ENCODE measurements around the gene FMR1NB.

Gene FMR1NB

GRCh38 chrX:148035380-148035779 lies 54.2 kb downstream of the FMR1NB start:
- no peak overlapping the region for H3K4me3 ChIP-seq (ENCODE audit: low read depth, low read length)

DNA sequence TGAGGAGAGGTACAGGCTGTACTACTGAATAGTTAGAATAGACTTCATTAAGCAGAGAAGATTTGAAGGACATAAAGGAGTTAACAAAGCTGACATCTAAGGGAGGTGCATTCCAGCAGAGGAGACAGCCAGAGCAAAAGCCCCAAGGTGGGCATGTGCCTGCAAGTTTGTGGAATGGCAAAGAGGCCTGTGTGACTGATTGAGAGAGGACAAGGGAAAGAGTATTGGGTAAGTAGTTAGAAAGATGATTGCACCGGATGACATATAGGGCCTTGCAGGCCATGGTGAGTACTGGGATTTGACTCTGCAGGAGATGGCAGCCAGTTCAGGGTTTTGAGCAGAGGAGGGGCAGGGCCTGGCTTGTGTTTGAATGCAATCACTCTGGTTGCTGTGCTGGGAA lies 55.9 kb downstream of the FMR1NB start:
- no peak overlapping the region for H3K4me3 ChIP-seq (ENCODE audit: low read depth, low read length)
- no peak for TF ChIP-seq CTCF (IDR thresholded peaks at IDR 0.05; ENCODE audit: low read depth, low read length)

More at GRCh38 chrX:148035380-148035779, 54.2 kb downstream of the FMR1NB start:
- TF ChIP-seq CTCF (IDR thresholded peaks at IDR 0.05; ENCODE audit: low read depth, low read length): no peak

DNA sequence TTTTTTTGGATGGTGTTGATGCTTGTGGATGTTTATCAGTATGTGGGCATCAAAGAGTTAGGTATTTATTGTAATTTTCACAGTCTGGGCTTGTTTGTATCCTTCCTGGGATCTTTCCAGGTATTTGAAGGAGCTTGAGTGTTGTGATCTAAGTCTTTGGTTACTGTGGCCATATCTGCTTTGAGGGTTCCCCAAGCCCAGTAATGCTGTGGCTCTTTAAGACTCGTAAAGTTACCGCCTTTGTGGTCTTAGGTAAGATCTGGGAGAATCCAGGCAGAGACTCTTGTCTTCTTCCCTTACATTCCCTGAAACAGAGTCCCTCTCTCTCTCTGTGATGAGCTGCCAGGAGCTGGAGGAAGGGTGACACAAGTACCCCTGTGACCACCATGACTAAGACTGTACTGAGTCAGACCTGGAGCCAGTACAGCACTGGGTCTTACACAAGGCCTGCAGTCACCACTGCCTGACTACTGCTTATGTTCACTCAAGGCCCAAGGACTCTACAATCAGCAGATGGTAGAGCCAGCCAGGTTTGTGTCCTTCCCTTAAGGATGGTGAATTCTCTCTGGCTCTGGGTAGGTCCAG lies 62.2 kb downstream of the FMR1NB start:
- TF ChIP-seq CTCF (IDR thresholded peaks at IDR 0.05; ENCODE audit: low read depth, low read length): no peak
- no peak overlapping the region for H3K4me3 ChIP-seq (ENCODE audit: low read depth, low read length)

DNA sequence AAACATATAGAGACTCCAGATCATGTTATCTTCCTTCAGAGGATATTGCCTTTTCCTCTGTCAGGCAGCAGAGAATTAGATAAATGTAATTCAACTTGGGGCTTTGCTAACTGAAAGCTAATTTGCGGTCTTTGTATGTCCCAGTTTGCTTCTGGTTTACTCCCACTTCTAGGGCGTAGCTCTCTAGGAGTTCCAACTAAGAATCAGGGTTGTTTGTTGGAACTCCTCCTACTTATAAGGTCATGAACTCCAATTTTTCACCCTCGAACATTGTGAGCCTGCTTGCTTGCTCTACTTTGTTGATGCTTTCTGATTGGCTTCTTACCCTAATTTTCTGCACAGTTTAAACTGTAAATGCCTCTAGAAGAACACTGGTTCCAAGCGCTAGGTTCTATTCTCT lies 66.1 kb downstream of the FMR1NB start:
- H3K4me3 ChIP-seq (ENCODE audit: low read depth, low read length): no peak overlapping the region
- no peak for TF ChIP-seq CTCF (IDR thresholded peaks at IDR 0.05; ENCODE audit: low read depth, low read length)

DNA sequence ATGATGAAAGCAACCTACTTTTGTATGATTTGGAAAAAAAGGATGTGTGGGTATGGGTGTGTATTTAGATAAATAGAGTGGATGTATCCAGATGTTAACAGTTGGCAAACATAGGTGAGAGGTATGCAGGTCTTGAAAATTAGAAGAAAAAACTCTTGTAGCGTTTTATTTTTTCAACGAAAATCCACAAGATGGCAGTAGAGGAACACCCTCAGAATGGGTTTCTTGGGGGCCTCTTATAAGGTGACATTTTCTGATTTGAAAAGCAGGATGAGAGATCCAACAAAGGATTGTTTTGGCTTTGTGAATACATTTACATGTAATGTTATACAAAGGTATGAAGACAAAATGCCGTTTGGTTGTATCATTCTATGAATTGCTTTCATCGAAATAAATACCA lies 68.3 kb downstream of the FMR1NB start:
- TF ChIP-seq CTCF (IDR thresholded peaks at IDR 0.05; ENCODE audit: low read depth, low read length): no peak; the same call in 1 of the 2 replicates
- no peak overlapping the region for H3K4me3 ChIP-seq (ENCODE audit: low read depth, low read length)

DNA sequence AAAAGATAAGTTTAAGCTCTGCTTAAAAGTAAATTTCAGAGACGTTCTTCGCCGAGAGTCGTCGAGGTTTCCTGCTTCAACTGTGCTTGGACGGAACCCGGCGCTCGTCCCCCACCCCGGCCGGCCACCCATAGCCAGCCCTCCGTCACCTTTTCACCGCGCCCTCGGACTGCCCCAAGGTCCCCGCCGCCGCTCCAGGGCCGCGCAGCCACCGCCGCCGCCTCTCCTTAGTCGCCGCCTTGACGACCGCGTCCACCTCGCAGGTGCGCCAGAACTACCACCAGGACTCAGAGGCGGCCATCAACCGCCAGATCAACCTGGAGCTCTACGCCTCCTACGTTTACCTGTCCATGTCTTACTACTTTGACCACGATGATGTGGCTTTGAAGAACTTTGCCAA lies 70.8 kb downstream of the FMR1NB start:
- no peak overlapping the region for H3K4me3 ChIP-seq (ENCODE audit: low read depth, low read length)
- no peak for TF ChIP-seq CTCF (IDR thresholded peaks at IDR 0.05; ENCODE audit: low read depth, low read length)

GRCh38 chrX:148067285-148067684 lies 86.1 kb downstream of the FMR1NB start:
- no peak overlapping the region for H3K4me3 ChIP-seq (ENCODE audit: low read depth, low read length)
- TF ChIP-seq CTCF (IDR thresholded peaks at IDR 0.05; ENCODE audit: low read depth, low read length): no peak

Data from WI38 (cell line).